22Rv1 (cell line): ENCODE results near the gene ROPN1.

Experiments used
- ZFX ChIP-seq: fragments of 450-650 bp; IDR thresholded peaks from 2 replicates; pipeline ENCODE4 v1.6.1; 2017; ENCODE audit warnings: antibody characterized with exemption, borderline replicate concordance
- TF ChIP-seq, protein P1 (sequence below): fragments of 450-650 bp; IDR thresholded peaks from 2 replicates; pipeline ENCODE4 v1.5.1; 2017; ENCODE audit warnings: mild to moderate bottlenecking

DNA sequence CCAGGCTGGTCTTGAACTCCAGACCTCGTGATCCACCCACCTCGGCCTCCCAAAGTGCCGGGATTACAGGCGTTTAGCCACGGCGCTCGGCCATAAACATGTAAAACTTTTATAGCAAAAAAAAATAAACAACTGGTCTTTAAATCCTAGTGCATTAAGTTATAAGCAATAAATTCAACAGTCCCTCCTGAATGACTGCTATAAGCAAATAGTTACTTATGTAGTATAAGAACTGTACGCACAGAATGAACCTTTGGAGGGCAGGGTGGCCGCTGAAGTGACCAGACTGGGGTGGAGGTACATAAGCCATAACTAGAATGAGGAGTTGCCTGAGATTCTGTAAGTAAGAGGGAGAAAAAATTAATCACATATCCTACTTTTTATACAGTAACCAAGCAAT lies 43.5 kb downstream of the ROPN1 start:
- TF ChIP-seq, protein P1, sequence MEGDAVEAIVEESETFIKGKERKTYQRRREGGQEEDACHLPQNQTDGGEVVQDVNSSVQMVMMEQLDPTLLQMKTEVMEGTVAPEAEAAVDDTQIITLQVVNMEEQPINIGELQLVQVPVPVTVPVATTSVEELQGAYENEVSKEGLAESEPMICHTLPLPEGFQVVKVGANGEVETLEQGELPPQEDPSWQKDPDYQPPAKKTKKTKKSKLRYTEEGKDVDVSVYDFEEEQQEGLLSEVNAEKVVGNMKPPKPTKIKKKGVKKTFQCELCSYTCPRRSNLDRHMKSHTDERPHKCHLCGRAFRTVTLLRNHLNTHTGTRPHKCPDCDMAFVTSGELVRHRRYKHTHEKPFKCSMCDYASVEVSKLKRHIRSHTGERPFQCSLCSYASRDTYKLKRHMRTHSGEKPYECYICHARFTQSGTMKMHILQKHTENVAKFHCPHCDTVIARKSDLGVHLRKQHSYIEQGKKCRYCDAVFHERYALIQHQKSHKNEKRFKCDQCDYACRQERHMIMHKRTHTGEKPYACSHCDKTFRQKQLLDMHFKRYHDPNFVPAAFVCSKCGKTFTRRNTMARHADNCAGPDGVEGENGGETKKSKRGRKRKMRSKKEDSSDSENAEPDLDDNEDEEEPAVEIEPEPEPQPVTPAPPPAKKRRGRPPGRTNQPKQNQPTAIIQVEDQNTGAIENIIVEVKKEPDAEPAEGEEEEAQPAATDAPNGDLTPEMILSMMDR, result no peak
- no peak for TF ChIP-seq ZFX
